T-cell (primary cell): Measurements from ENCODE around the gene ZNF267. TPM values are rescaled to one million over a fixed set of nuclear protein-coding genes. Genes with fewer than 3 reads are reported as not detected.
A peak's percentile ranks its signal among the peaks of the same experiment; 100 is the strongest.
"Not testable (repeated sequence)": the region's sequence is repeated elsewhere in the genome, so short reads cannot be mapped to it uniquely, and the experiment has no call there.

Source experiments
- ATAC-seq, 4 experiments: fragments of 200-7000 bp in 3 of 4; fragments of 150-1000 bp in 1 of 4; cut with Tn5 transposase; replicated peaks in 1 of 4; 1 replicate in 3 of 4; 2 replicates in 1 of 4; pipeline ENCODE4 v1.10.0; 2021; ENCODE audit warnings: moderate library complexity in 3 of 4, mild to moderate bottlenecking in 2 of 4, moderate number of reproducible peaks in 1 of 4
- CTCF ChIA-PET, 2 donors: fragments of 300-600 bp; sonication (Branson Sonifier 250); formaldehyde crosslinking; loops; one replicate each; lab custom pipeline; 2022; ENCODE audit warnings: antibody characterized with exemption in 2 of 2; lab: Charles Lee
- POLR2A ChIA-PET, 2 donors: fragments of 300-600 bp; sonication (Branson Sonifier 250); formaldehyde crosslinking; loops; one replicate each; lab custom pipeline; 2022; ENCODE audit warnings: antibody characterized with exemption in 2 of 2; lab: Charles Lee
- DNase-seq, 35 experiments: peaks; one replicate each; pipeline versions ENCODE4 v3.0.0 to v3.0.0-alpha.2; 2013 to 2023
- H3K27ac ChIP-seq: one replicate; pipeline ENCODE4 v1.5.1; 2013; ENCODE audit warnings: low read length
- H3K27me3 ChIP-seq, 2 experiments: replicated peaks in 1 of 2; 1 replicate in 1 of 2; 2 replicates in 1 of 2; pipeline versions ENCODE4 v1.6.1 to v1.7.0; 2013; ENCODE audit warnings: low read length in 1 of 2, mixed read lengths in 1 of 2; ENCODE audit not compliant: control insufficient read depth in 2 of 2, insufficient read depth in 2 of 2; ENCODE audit errors: extremely low read depth in 1 of 2
- H3K36me3 ChIP-seq, 2 donors: 1 replicate in 1 of 2; 2 replicates in 1 of 2; pipeline versions ENCODE4 v1.6.1 to v1.7.0; 2013; ENCODE audit warnings: low read length in 1 of 2; ENCODE audit not compliant: control insufficient read depth in 2 of 2, insufficient read depth in 1 of 2; ENCODE audit errors: extremely low read depth in 1 of 2
- H3K4me1 ChIP-seq, 2 experiments: 1 replicate in 1 of 2; 2 replicates in 1 of 2; pipeline versions ENCODE4 v1.6.1 to v1.7.0; 2013; ENCODE audit warnings: low read length in 2 of 2, mixed read lengths in 1 of 2; ENCODE audit not compliant: insufficient read depth in 2 of 2, control insufficient read depth in 1 of 2; ENCODE audit errors: extremely low read depth in 1 of 2
- H3K4me3 ChIP-seq, 2 donors: 1 replicate in 1 of 2; 2 replicates in 1 of 2; pipeline versions ENCODE4 v1.5.1 to v1.7.0; 2013; ENCODE audit warnings: mild to moderate bottlenecking in 2 of 2, low read length in 1 of 2, moderate library complexity in 1 of 2; ENCODE audit not compliant: control insufficient read depth in 1 of 2; ENCODE audit errors: extremely low read depth in 1 of 2
- H3K9me3 ChIP-seq: 2 replicates; pipeline ENCODE4 v1.7.0; 2013
- H3K27ac Mint-ChIP-seq, 2 donors: one replicate each; pipeline ENCODE4 v1.8.0; 2020 to 2021; ENCODE audit warnings: mild to moderate bottlenecking in 2 of 2, mixed read lengths in 2 of 2
- H3K27me3 Mint-ChIP-seq, 2 donors: one replicate each; pipeline ENCODE4 v1.8.0; 2021 to 2022; ENCODE audit warnings: mixed read lengths in 2 of 2
- H3K36me3 Mint-ChIP-seq: one replicate; pipeline ENCODE4 v1.8.0; 2021; ENCODE audit warnings: mixed read lengths
- H3K4me1 Mint-ChIP-seq, 3 donors: one replicate each; pipeline ENCODE4 v1.8.0; 2020 to 2022; ENCODE audit warnings: mixed read lengths in 3 of 3, mild to moderate bottlenecking in 1 of 3
- H3K4me3 Mint-ChIP-seq, 3 donors: one replicate each; pipeline ENCODE4 v1.8.0; 2020 to 2022; ENCODE audit warnings: mild to moderate bottlenecking in 3 of 3, mixed read lengths in 3 of 3, moderate library complexity in 3 of 3
- H3K9me3 Mint-ChIP-seq, 3 donors: one replicate each; pipeline ENCODE4 v1.8.0; 2020 to 2022; ENCODE audit warnings: mixed read lengths in 3 of 3
- WGBS: methylation state at CpG from one replicate; pipeline ENCODE4 v1.1.5; 2013; ENCODE audit warnings: missing lambda C conversion rate; ENCODE audit not compliant: insufficient coverage; 5-methylcytosine and 5-hydroxymethylcytosine counted together
- total RNA-seq, 35 experiments: library from RNA in 6 of 35; stranded (reverse) in 6 of 35; fragments of 120-200 nt in 1 of 35; gene quantifications; one replicate each; pipeline versions ENCODE4 v1.2.1 to v1.2.4 and lab custom pipeline; 2013 to 2026

The ZNF267 gene
- total RNA-seq, 5 donors from 2014 or later (not counting 1 experiment from before 2014, with no cell fraction given) = 35.0 to 46.9 (median 43.5) TPM

DNA sequence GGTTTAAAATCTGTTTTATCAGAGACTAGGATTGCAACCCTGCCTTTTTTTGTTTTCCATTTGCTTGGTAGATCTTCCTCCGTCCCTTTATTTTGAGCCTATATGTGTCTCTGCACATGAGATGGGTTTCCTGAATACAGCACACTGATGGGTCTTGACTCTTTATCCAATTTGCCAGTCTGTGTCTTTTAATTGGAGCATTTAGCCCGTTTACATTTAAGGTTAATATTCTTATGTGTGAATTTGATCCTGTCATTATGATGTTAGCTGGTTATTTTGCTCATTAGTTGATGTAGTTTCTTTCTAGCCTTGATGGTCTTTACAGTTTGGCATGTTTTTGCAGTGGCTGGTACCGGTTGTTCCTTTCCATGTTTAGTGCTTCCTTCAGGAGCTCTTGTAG is 31.0 kb downstream of the ZNF267 start:
- DNase-seq, H3K9me3 ChIP-seq, H3K4me3 Mint-ChIP-seq, CTCF ChIA-PET, H3K27me3 ChIP-seq, H3K36me3 ChIP-seq, H3K4me1 ChIP-seq, ATAC-seq, H3K27ac Mint-ChIP-seq, H3K4me3 ChIP-seq, H3K27me3 Mint-ChIP-seq, H3K27ac ChIP-seq: not testable (repeated sequence)
- no CpG with 5 or more reads among the region's 3 CpGs for WGBS
- peaks cover 8 to 39% (median 16%) of the 10 kb centered on the region in 3 donors for H3K4me1 Mint-ChIP-seq
- POLR2A ChIA-PET = interaction anchor here in 1 of 2 donors (0.6 kb wide), 1 partner anchor 130 kb away, joined by 3 read pairs; no protein-coding TSS in a partner anchor
- peaks cover 14 to 46% (median 30%) of the 10 kb centered on the region in 3 donors for H3K9me3 Mint-ChIP-seq
- H3K36me3 Mint-ChIP-seq = peaks cover 76% of the 10 kb centered on the region

DNA sequence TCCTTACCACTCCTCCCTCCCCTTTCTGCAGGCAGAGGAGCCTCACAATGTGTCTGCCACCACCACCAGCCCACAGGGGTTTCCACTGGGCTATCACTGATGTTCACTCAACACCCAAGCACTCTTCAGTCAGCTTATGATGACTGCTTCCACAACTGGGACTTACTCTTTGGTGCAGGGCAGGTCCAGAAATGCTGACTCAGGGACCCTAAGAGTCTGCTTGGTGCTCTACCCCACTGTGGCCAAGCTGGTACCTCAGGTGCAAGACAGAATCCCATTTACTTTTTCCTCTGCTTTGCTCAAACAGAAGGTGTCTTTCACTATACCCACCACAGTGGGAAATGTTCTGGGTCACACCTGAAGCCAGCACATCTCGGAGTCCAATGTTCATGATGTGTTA is 40.1 kb downstream of the ZNF267 start:
- ChIA-PET POLR2A (interaction anchor here in 1 of 2 donors (0.6 kb wide), 1 partner anchor 16 kb away, joined by 3 read pairs; no protein-coding TSS in a partner anchor), CTCF (interaction anchor here in 1 of 2 donors (0.6 kb wide), 1 partner anchor 16 kb away, joined by 4 read pairs; no protein-coding TSS in a partner anchor)
- WGBS = 100% methylated on average over 1 of the region's 1 CpG
- Histone ChIP-seq H3K27ac (no peak overlapping the region), H3K4me1 (no peaks in the 10 kb centered on the region), H3K9me3 (peaks cover 48% of the 10 kb centered on the region), H3K27me3 (no peaks in the 10 kb centered on the region), H3K4me3 (peak overlapping the region in 1 of 2 donors; percentile 7), H3K36me3 (peaks cover 10 to 38% of the 10 kb centered on the region in 2 donors)
- Mint-ChIP-seq H3K9me3 (peaks cover 32 to 84% (median 63%) of the 10 kb centered on the region in 3 donors), H3K27me3 (no peaks in the 10 kb centered on the region), H3K27ac (no peak overlapping the region), H3K4me1 (peaks cover 1 to 18% (median 7%) of the 10 kb centered on the region in 3 donors), H3K4me3 (no peak overlapping the region), H3K36me3 (peaks cover 97% of the 10 kb centered on the region)
- DNase-seq (no peak), ATAC-seq (no peak)

DNA sequence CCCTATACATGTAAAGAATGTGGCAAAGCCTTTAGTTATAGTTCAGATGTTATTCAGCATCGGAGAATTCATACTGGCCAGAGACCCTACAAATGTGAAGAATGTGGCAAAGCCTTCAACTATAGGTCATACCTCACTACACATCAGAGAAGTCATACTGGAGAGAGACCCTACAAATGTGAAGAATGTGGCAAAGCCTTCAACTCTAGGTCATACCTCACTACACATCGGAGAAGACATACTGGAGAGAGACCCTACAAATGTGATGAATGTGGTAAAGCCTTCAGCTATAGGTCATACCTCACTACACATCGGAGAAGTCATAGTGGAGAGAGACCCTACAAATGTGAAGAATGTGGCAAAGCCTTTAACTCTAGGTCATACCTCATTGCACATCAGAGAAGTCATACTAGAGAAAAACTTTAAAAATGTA is 42.5 kb downstream of the ZNF267 start:
- no peak overlapping the region for H3K4me3 ChIP-seq
- POLR2A ChIA-PET = no interaction called here
- peaks cover 46% of the 10 kb centered on the region for H3K9me3 ChIP-seq
- Mint-ChIP-seq H3K4me1 (peaks cover 0 to 6% (median 6%) of the 10 kb centered on the region in 3 donors), H3K27ac (no peak overlapping the region), H3K36me3 (peaks cover 92% of the 10 kb centered on the region), H3K9me3 (peaks cover 28 to 77% (median 63%) of the 10 kb centered on the region in 3 donors), H3K4me3 (peak overlapping the region in 1 of 3 donors; percentile 5), H3K27me3 (no peaks in the 10 kb centered on the region)
- H3K27me3 ChIP-seq = no peaks in the 10 kb centered on the region
- H3K4me1 ChIP-seq = no peaks in the 10 kb centered on the region
- ATAC-seq = no peak
- no CpG with 5 or more reads among the region's 3 CpGs for WGBS
- CTCF ChIA-PET = no interaction called here
- H3K27ac ChIP-seq = no peak overlapping the region
- no peak for DNase-seq
- peaks cover 10 to 38% of the 10 kb centered on the region in 2 donors for H3K36me3 ChIP-seq

- H3K27me3 Mint-ChIP-seq = no peaks in the 10 kb centered on the region
- CTCF ChIA-PET = no interaction called here
Measured at GRCh38 chr16:31920373-31920772, 46.8 kb downstream of the ZNF267 start.

DNA sequence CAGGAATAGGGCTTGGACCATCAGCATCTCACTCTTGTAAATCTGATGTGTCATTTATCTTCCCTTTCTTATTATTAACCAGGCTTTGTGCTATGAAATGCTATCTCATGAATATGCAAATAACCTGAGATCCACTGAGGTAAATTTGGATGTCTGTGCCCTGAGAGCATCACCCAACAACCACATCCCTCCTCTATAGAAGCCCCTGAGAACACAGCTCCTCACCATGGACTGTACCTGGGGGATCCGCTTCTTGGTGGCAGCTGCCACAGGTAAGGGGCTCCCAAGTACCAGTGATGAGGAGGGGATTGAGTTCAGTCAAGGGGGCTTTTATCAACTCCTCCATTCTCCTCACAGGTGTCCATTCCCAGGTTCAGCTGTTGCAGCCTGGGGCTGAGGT is 78.2 kb downstream of the ZNF267 start:
- ATAC-seq = peak; percentile 39 to 55 (median 44)

More at GRCh38 chr16:31920373-31920772, 46.8 kb downstream of the ZNF267 start:
- Mint-ChIP-seq H3K9me3 (peaks cover 8 to 69% (median 50%) of the 10 kb centered on the region in 3 donors), H3K27ac (no peak overlapping the region), H3K36me3 (peaks cover 64% of the 10 kb centered on the region), H3K4me3 (no peak overlapping the region), H3K4me1 (no peaks in the 10 kb centered on the region)
- no peak overlapping the region for H3K27ac ChIP-seq
- peaks cover 0 to 11% of the 10 kb centered on the region in 2 donors for H3K36me3 ChIP-seq
- DNase-seq = no peak
- no peak overlapping the region for H3K4me3 ChIP-seq
- no CpG with 5 or more reads among the region's 2 CpGs for WGBS
- H3K4me1 ChIP-seq = no peaks in the 10 kb centered on the region
- POLR2A ChIA-PET = no interaction called here
- peaks cover 34% of the 10 kb centered on the region for H3K9me3 ChIP-seq
- ATAC-seq = no peak
- no peaks in the 10 kb centered on the region for H3K27me3 ChIP-seq

DNA sequence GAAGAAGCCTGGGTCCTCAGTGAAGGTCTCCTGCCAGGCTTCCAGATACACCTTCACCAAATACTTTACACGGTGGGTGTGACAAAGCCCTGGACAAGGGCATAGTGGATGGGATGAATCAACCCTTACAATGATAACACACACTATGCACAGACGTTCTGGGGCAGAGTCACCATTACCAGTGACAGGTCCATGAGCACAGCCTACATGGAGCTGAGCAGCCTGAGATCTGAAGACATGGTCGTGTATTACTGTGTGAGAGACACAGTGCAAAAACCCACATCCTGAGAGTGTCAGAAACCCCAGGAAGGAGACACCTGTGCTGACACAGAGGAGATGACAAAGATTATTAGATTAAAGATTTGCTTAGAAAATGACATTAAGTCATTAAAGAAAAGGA is 78.6 kb downstream of the ZNF267 start:
- H3K27me3 ChIP-seq, H3K9me3 ChIP-seq, H3K9me3 Mint-ChIP-seq, H3K27me3 Mint-ChIP-seq, H3K4me3 Mint-ChIP-seq, CTCF ChIA-PET, H3K4me1 ChIP-seq, H3K36me3 ChIP-seq, H3K36me3 Mint-ChIP-seq, H3K27ac ChIP-seq, H3K4me3 ChIP-seq, POLR2A ChIA-PET: not testable (repeated sequence)
- peak overlapping the region in 1 of 2 donors; percentile 61 for H3K27ac Mint-ChIP-seq
- DNase-seq (peak in 30 of 35 experiments; percentile 11 to 61 (median 29)), ATAC-seq (peak; percentile 84 to 94 (median 92))
- H3K4me1 Mint-ChIP-seq = peaks cover 9 to 13% (median 12%) of the 10 kb centered on the region in 3 donors
- no CpG with 5 or more reads among the region's 3 CpGs for WGBS

More for the DNA sequence above, 78.2 kb downstream of the ZNF267 start:
- CTCF ChIA-PET, H3K4me3 Mint-ChIP-seq, H3K36me3 ChIP-seq, H3K27ac ChIP-seq, H3K27me3 ChIP-seq, H3K4me3 ChIP-seq, H3K9me3 ChIP-seq, H3K27me3 Mint-ChIP-seq, DNase-seq, H3K4me1 ChIP-seq, H3K9me3 Mint-ChIP-seq, POLR2A ChIA-PET, H3K36me3 Mint-ChIP-seq: not testable (repeated sequence)
- peaks cover 9 to 13% (median 12%) of the 10 kb centered on the region in 3 donors for H3K4me1 Mint-ChIP-seq
- WGBS = no CpG with 5 or more reads among the region's 1 CpG
- H3K27ac Mint-ChIP-seq = peak overlapping the region in 1 of 2 donors; percentile 66
